GM19455 (cell line): ENCODE results near the gene DBNDD1.

Experiments
- ATAC-seq: cut with Tn5 transposase; IDR thresholded peaks from one replicate; pipeline ENCODE4 v1.9.1; 2021; ENCODE audit not compliant: unreplicated experiment

The DBNDD1 gene

DNA sequence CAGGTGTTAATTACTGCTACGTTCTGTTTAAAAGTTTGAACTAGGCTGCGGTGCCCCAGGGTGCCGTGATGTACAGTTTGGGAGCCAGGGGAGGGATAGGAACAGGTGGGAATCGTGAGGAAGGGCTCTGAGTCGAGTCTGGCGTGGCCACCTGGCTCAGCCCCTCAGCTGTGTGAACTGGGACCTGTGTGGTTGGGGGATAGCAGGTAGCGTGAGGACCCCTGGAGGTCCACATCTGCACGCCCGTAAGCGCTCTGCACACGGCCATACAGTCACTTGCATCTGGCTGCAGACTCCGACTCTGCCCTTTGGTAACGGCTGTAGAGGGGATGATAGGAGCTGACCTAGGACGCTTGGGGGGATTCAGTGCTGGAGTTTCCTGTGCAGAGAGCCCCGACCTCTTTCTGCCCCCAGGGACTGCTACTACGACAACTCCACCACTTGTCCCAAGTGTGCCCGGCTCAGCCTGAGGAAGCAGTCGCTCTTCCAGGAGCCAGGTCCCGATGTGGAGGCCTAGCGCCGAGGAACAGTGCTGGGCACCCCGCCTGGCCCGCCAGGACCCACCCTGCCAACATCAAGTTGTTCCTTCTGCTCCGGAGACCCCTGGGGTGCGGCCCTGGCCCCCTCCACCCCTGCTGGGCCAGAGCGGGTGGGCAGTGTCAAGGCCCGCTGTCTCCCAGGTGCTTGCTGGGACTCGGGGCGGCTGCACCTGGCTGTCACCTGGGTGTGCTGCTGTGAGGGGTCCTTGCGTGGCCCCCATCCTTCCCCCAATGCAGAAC, 53.6 kb downstream of the DBNDD1 start:
- no peak for ATAC-seq

GRCh38 chr16:89964201-89964600, 55.1 kb downstream of the DBNDD1 start:
- ATAC-seq, result no peak

DNA sequence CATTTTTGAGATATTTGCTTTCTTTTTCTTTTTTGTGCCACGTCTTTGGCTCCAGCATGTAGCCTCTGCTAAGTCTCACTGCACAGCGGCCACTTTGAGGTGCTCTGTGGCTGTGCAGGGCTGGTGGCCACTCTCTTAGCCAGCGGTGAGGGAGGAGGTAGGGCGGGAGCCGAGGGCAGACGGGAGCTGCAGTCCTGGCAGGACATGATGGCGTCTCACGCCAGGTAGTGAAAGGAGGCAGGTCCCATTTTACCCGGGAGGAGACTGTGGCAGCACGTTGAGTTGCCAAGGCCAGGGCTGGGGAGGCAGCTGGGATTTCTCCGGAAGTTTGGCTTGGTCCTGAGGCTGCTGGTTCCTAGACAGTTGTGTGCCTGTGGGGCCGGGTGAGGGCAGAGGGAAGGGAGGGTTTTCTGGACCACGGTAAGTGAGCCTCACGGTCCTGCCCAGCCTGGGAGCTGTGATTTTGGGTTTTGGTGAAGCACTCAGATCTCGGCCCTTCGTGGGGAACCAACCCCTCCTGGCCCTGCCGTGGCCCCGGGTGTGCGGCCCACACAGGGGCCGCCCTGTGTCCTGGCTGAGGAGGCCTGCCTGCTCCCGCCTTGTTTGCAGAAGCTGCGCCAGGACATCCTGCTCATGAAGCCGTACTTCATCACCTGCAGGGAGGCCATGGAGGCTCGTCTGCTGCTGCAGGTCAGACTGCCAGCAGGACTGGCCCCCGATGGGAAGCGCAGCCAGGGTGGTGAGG, 56.3 kb downstream of the DBNDD1 start:
- ATAC-seq, result no peak

- ATAC-seq, result no peak
These were observed 57.3 kb downstream of the DBNDD1 start for GRCh38 chr16:89961920-89962319.

DNA sequence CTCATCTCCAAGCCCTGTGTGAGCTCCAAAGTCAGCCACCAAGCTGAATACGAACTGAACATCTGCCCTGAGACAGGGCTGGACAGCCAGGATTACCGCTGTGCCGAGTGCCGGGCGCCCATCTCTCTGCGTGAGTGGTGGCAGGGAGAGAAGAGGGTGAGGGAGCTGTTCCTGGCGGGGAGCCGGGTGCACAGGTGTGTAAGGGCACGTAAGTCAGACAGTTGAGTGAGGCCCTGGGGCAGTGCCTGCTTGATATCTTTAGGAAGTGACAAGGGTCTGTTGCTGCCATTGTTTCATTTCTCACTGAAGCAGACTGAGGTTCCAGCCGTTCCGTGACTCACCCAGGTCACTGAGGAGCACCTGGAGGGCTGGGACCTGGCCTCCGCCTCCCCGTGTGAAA, 58.3 kb downstream of the DBNDD1 start:
- no peak for ATAC-seq

DNA sequence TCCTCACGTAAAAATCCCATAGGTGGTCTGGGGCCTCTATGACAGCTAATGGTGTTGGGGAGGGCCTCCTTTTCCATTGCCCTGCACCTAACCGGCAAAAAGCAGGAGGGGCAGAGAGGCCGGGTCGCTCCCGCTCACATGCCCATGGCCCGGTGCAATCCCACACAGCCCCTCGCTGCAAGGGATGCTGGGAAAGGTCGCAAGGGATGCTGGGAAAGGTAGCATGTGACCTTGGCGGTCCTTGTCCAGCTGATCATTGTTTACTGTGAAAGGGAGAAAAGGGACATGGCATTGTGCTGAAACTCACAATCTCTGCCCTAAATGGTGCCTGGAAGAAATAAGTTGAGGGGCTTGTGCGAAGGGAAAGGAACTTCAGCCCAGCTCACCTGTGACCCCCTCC, 60.7 kb downstream of the DBNDD1 start:
- ATAC-seq, result no peak

- ATAC-seq, result no peak
These were observed 61.2 kb downstream of the DBNDD1 start for GRCh38 chr16:89958068-89958467.

DNA sequence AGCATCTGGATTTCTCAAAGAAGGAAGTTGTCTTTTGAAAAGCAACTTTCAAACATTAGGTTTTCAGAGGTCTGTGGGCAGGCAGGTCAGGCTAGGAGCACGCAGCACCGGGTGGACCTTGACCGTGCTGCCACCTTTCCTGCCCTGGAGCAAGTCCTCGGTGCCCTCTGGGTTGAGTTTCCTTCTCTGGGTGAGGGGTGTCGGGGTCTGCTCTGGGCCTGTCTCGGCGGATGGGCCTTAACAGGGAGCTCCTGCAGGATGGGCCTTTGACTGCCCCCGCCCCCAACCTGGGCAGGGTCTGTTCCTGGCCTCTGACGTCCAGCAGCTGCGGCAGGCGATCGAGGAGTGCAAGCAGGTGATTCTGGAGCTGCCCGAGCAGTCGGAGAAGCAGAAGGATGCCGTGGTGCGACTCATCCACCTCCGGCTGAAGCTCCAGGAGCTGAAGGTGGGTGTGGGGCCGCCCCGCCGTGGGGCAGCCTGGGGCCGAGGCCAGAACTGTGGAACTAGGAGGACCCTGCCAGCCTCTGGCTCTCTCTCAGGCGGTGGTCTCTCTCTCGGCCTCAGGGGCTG, 62.0 kb downstream of the DBNDD1 start:
- no peak for ATAC-seq

- ATAC-seq, result no peak
These were observed 62.6 kb downstream of the DBNDD1 start for GRCh38 chr16:89956505-89957215.

DNA sequence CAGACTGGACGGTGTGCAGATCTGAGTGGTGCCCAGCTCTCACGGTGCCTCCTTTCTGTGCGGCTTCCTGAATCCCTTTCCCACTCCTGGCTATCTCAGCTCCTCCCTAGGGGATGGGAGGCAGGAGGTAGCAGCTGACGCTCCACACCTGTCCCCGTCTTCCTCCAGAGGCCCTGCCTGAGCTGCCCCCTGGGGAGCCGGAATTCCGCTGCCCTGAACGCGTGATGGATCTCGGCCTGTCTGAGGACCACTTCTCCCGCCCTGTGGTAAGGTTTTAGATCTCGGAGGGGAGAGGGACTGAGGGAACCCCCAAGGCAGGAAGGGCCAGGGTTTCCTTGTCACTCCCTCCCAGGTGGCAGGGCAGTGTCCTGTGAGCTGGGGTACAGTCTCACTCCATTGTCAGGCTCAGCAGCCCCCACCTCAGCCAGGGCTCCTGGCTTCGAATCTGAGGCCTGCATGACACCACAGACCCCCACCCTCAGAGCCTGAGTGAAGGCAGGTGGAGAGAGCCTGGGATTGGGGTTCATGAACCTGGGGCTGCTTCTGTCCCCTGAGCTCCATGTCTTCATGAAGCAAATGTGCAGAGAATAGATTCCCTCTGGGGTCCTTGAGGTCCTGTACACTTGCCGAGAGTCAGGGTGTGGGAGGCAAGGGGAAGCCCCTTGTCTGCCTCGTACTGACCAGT, 64.1 kb downstream of the DBNDD1 start:
- ATAC-seq, result no peak
